IMR-90 (cell line): Measurements from ENCODE around the gene SGO1. TPM values are rescaled to one million over a fixed set of nuclear protein-coding genes. Genes with fewer than 3 reads are reported as not detected.

ENCODE experiments used
- ATAC-seq: fragments of 200-7000 bp; cut with Tn5 transposase; 2 replicates; pipeline ENCODE4 v1.9.1; 2020; ENCODE audit warnings: low read depth, mild to moderate bottlenecking, moderate library complexity
- BruUV-seq: library from RNA; stranded (reverse); fragments of 400-500 nt; replicated peaks from 2 replicates; lab custom pipeline; 2021; lab: Mats Ljungman, UMichigan
- CTCF ChIA-PET: fragments of 300-600 bp; formaldehyde crosslinking; extraction: SDS; loops from one replicate; lab custom pipeline; 2021; ENCODE audit warnings: antibody characterized with exemption; lab: Yijun Ruan, JAX
- POLR2A ChIA-PET: fragments of 300-600 bp; sonication (Branson Sonifier 250); formaldehyde crosslinking; loops from one replicate; lab custom pipeline; 2022; ENCODE audit warnings: antibody characterized with exemption; ENCODE audit not compliant: unreplicated experiment; lab: Charles Lee
- DNase-seq: peaks from one replicate; pipeline ENCODE4 v3.0.0; 2013
- H2AFZ ChIP-seq: replicated peaks from 2 replicates; pipeline ENCODE3; 2013; ENCODE audit warnings: low read length, mild to moderate bottlenecking; ENCODE audit not compliant: poor library complexity
- H2AK5ac ChIP-seq: 2 replicates; pipeline ENCODE4 v1.6.1; 2013; ENCODE audit warnings: low read depth, low read length, inconsistent platforms
- H2AK9ac ChIP-seq: replicated peaks from 2 replicates; pipeline ENCODE3; 2013; ENCODE audit warnings: mild to moderate bottlenecking, low read depth, low read length, moderate library complexity; ENCODE audit not compliant: poor library complexity
- H2BK120ac ChIP-seq: 2 replicates; pipeline ENCODE4 v1.6.1; 2013; ENCODE audit warnings: low read depth, low read length, inconsistent platforms
- H2BK15ac ChIP-seq: 3 replicates; pipeline ENCODE4 v1.6.1; 2013; ENCODE audit warnings: low read depth, low read length, inconsistent platforms
- H2BK20ac ChIP-seq: 2 replicates; pipeline ENCODE4 v1.6.1; 2013; ENCODE audit warnings: low read depth, mild to moderate bottlenecking, inconsistent platforms, low read length, moderate library complexity
- H2BK5ac ChIP-seq: 2 replicates; pipeline ENCODE4 v1.6.1; 2013; ENCODE audit warnings: mild to moderate bottlenecking, low read depth, low read length, inconsistent platforms; ENCODE audit not compliant: poor library complexity, severe bottlenecking
- H3K14ac ChIP-seq: replicated peaks from 2 replicates; pipeline ENCODE4 v1.6.1; 2013; ENCODE audit warnings: low read depth, low read length, inconsistent platforms
- H3K18ac ChIP-seq: 2 replicates; pipeline ENCODE4 v1.6.1; 2013; ENCODE audit warnings: low read depth, low read length, control low read depth
- H3K23ac ChIP-seq: 2 replicates; pipeline ENCODE4 v1.6.1; 2013; ENCODE audit warnings: low read depth, low read length, inconsistent platforms
- H3K27ac ChIP-seq: 2 replicates; pipeline ENCODE4 v1.5.1; 2013; ENCODE audit warnings: mild to moderate bottlenecking, control low read depth, low read length; ENCODE audit not compliant: insufficient read depth
- H3K27me3 ChIP-seq: 2 replicates; pipeline ENCODE4 v1.6.1; 2013; ENCODE audit warnings: low read length; ENCODE audit not compliant: control insufficient read depth, insufficient read depth
- H3K36me3 ChIP-seq: 2 replicates; pipeline ENCODE4 v1.6.1; 2013; ENCODE audit warnings: low read length, mixed read lengths; ENCODE audit not compliant: control insufficient read depth, insufficient read depth
- H3K4ac ChIP-seq: 2 replicates; pipeline ENCODE4 v1.6.1; 2013; ENCODE audit warnings: low read depth, low read length, inconsistent platforms
- H3K4me1 ChIP-seq: 2 replicates; pipeline ENCODE4 v1.6.1; 2013; ENCODE audit warnings: low read length, mixed read lengths; ENCODE audit not compliant: control insufficient read depth, insufficient read depth
- H3K4me2 ChIP-seq: 2 replicates; pipeline ENCODE4 v1.6.1; 2013; ENCODE audit warnings: low read depth, mild to moderate bottlenecking, control low read depth, low read length, moderate library complexity
- H3K4me3 ChIP-seq: 2 replicates; pipeline ENCODE4 v1.5.1; 2013; ENCODE audit warnings: low read depth, mild to moderate bottlenecking, control low read depth, low read length, moderate library complexity; ENCODE audit not compliant: insufficient read depth
- H3K56ac ChIP-seq: 2 replicates; pipeline ENCODE4 v1.6.1; 2013; ENCODE audit warnings: low read length, inconsistent platforms; ENCODE audit not compliant: insufficient read depth; ENCODE audit errors: extremely low read depth
- H3K79me1 ChIP-seq, 2 experiments: 2 replicates each; pipeline ENCODE4 v1.6.1; 2013; ENCODE audit warnings: low read length in 2 of 2, inconsistent platforms in 1 of 2, low read depth in 1 of 2
- H3K9ac ChIP-seq: 2 replicates; pipeline ENCODE4 v1.6.1; 2013; ENCODE audit warnings: low read depth, low read length, control low read depth
- H3K9me1 ChIP-seq: 2 replicates; pipeline ENCODE4 v1.6.1; 2013; ENCODE audit warnings: low read length, inconsistent platforms; ENCODE audit not compliant: insufficient read depth
- H3K9me3 ChIP-seq: 2 replicates; pipeline ENCODE4 v1.6.1; 2013; ENCODE audit warnings: low read length; ENCODE audit not compliant: control insufficient read depth, insufficient read depth
- H4K20me1 ChIP-seq: 2 replicates; pipeline ENCODE4 v1.6.1; 2013; ENCODE audit warnings: low read length, inconsistent platforms; ENCODE audit not compliant: insufficient read depth
- H4K5ac ChIP-seq: 2 replicates; pipeline ENCODE4 v1.6.1; 2013; ENCODE audit warnings: mild to moderate bottlenecking, low read depth, low read length, control low read depth
- H4K8ac ChIP-seq, 2 experiments: 2 replicates each; pipeline ENCODE4 v1.6.1; 2013; ENCODE audit warnings: low read depth in 2 of 2, low read length in 2 of 2, control low read depth in 1 of 2, inconsistent platforms in 1 of 2
- H4K91ac ChIP-seq: 2 replicates; pipeline ENCODE4 v1.6.1; 2013; ENCODE audit warnings: low read depth, low read length, inconsistent platforms; ENCODE audit not compliant: insufficient read depth
- BHLHE40 ChIP-seq: fragments of 150-350 bp; IDR thresholded peaks from 2 replicates; pipeline ENCODE4 v1.6.1; 2016; ENCODE audit warnings: mild to moderate bottlenecking, low read depth, low read length
- CEBPB ChIP-seq: IDR thresholded peaks from 2 replicates; pipeline ENCODE4 v1.6.1; 2012; ENCODE audit warnings: low read depth, low read length, improper control_type of control experiment
- CHD1 ChIP-seq: IDR thresholded peaks from 2 replicates; pipeline ENCODE4 v1.6.1; 2012; ENCODE audit warnings: low read depth, low read length, improper control_type of control experiment
- FOS ChIP-seq: fragments of 150-350 bp; IDR thresholded peaks from 2 replicates; pipeline ENCODE4 v1.6.1; 2016; ENCODE audit warnings: low read depth, low read length
- MAFK ChIP-seq: IDR thresholded peaks from 2 replicates; pipeline ENCODE4 v1.6.1; 2012; ENCODE audit warnings: low read depth, low read length, improper control_type of control experiment
- MAZ ChIP-seq: IDR thresholded peaks from 2 replicates; pipeline ENCODE4 v1.6.1; 2012; ENCODE audit warnings: low read depth, mild to moderate bottlenecking, low read length, improper control_type of control experiment, moderate library complexity, borderline replicate concordance
- MXI1 ChIP-seq: IDR thresholded peaks from 2 replicates; pipeline ENCODE4 v1.6.1; 2012; ENCODE audit warnings: low read depth, mild to moderate bottlenecking, low read length, moderate library complexity, borderline replicate concordance
- NFE2L2 ChIP-seq: fragments of 150-350 bp; IDR thresholded peaks from 2 replicates; pipeline ENCODE4 v1.6.1; 2016; ENCODE audit warnings: low read depth, mild to moderate bottlenecking, low read length
- POLR2A ChIP-seq: IDR thresholded peaks from 2 replicates; pipeline ENCODE4 v1.6.1; 2012; ENCODE audit warnings: mild to moderate bottlenecking, low read depth, low read length
- RAD21 ChIP-seq: IDR thresholded peaks from 2 replicates; pipeline ENCODE4 v1.6.1; 2012; ENCODE audit warnings: low read length, improper control_type of control experiment
- RCOR1 ChIP-seq: IDR thresholded peaks from 2 replicates; pipeline ENCODE4 v1.6.1; 2012; ENCODE audit warnings: mild to moderate bottlenecking, low read length, improper control_type of control experiment; ENCODE audit not compliant: insufficient replicate concordance
- RFX5 ChIP-seq: IDR thresholded peaks from 2 replicates; pipeline ENCODE4 v1.8.0; 2012; ENCODE audit warnings: low read depth, mild to moderate bottlenecking, low read length, moderate library complexity
- SMC3 ChIP-seq: fragments of 150-350 bp; IDR thresholded peaks from 2 replicates; pipeline ENCODE4 v1.6.1; 2016; ENCODE audit warnings: low read depth, mild to moderate bottlenecking, antibody characterized with exemption, low read length, moderate library complexity
- WGBS, 2 experiments: methylation state at CpG; one replicate each; pipeline versions ENCODE4 v1.1.5 to v1.1.7; 2013; ENCODE audit warnings: missing lambda C conversion rate in 2 of 2; ENCODE audit not compliant: insufficient read length in 1 of 2; ENCODE audit errors: extremely low coverage in 2 of 2; 5-methylcytosine and 5-hydroxymethylcytosine counted together
- dilution Hi-C: fragments of 300-500 bp; cut with HindIII; formaldehyde crosslinking; loops from one replicate; pipeline ENCODE4 v1.14.3; 2018; ENCODE audit warnings: low sequenced_read_pairs; ENCODE audit not compliant: unreplicated experiment
- in situ Hi-C: fragments of 300-500 bp; cut with MboI; formaldehyde crosslinking; loops from 3 replicates; pipeline ENCODE4 v1.14.3; 2019; ENCODE audit warnings: low sequenced_read_pairs, inconsistent platforms, mixed read lengths
- intact Hi-C: fragments of 100-400 bp; cut with micrococcal nuclease; formaldehyde crosslinking; loops from 2 replicates; pipeline ENCODE4 v1.10.0; 2022
- polyA plus RNA-seq, 3 experiments: library from polyadenylated mRNA; depleted of rRNA; stranded (reverse); fragments of >200 nt; gene quantifications; 2 replicates each; pipeline ENCODE4 v1.2.3, GENCODE V29; 2012; ENCODE audit warnings: low replicate concordance in 1 of 3
- total RNA-seq: library from RNA; depleted of rRNA; stranded (reverse); fragments of >200 nt; gene quantifications from 2 replicates; pipeline ENCODE4 v1.2.3, GENCODE V29; 2012
- TF ChIP-seq, protein P1 (sequence below): fragments of 150-350 bp; IDR thresholded peaks from 2 replicates; pipeline ENCODE4 v1.6.1; 2016; ENCODE audit warnings: low read depth, mild to moderate bottlenecking, low read length, moderate library complexity, borderline replicate concordance
- TF ChIP-seq, protein P2 (sequence below): conservative IDR thresholded peaks from 2 replicates; pipeline ENCODE4 v1.5.1; 2012; ENCODE audit warnings: mild to moderate bottlenecking, low read depth, low read length, improper control_type of control experiment
- TF ChIP-seq, protein P3 (sequence below): fragments of 150-350 bp; IDR thresholded peaks from 2 replicates; pipeline ENCODE4 v1.6.1; 2017; ENCODE audit warnings: mild to moderate bottlenecking, antibody characterized with exemption, low read length, low read depth

Gene SGO1
- total and polyA plus RNA-seq, 2 of the 4 experiments (the other 2 are of a cell fraction) = 3.2 to 5.2 TPM

DNA sequence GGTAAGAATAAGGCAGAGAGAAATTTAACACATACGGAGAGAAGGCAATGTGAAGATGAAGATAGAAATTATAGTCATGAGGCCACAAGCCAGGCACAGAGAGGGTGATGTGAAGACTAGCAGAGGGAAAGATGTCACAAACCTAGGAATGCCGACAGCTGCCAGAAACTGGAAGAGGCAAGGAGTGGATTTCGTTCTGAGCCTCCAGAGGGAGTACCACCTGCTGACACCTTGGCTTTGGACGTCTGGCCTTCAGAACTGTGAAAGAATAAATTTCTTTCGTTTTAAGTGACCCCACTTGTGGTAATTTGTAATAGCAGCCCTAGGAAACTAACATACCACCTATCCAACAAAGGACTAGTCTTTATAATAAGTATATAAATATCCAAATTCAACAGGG is 5.0 kb upstream of the SGO1 start:
- Histone ChIP-seq H3K4me2 (no peak overlapping the region), H2BK5ac (no peak overlapping the region), H4K8ac (no peak overlapping the region), H3K18ac (no peak overlapping the region), H3K4me3 (no peak overlapping the region), H3K9me1 (no peaks in the 10 kb centered on the region), H2BK15ac (no peak overlapping the region), H3K27ac (no peak overlapping the region), H2AK9ac (no peak overlapping the region), H3K23ac (no peak overlapping the region), H2AK5ac (no peak overlapping the region), H3K9me3 (no peaks in the 10 kb centered on the region), H3K56ac (no peak overlapping the region), H4K5ac (no peak overlapping the region), H4K20me1 (no peaks in the 10 kb centered on the region), H2AFZ (no peak overlapping the region), H3K79me1 (no peaks in the 10 kb centered on the region), H4K91ac (no peak overlapping the region), H3K9ac (no peak overlapping the region), H3K27me3 (no peaks in the 10 kb centered on the region), H2BK120ac (no peak overlapping the region), H3K14ac (no peak overlapping the region), H2BK20ac (no peak overlapping the region), H3K36me3 (no peaks in the 10 kb centered on the region), H3K4me1 (no peaks in the 10 kb centered on the region), H3K4ac (no peak overlapping the region)
- intact Hi-C loops (no loop called here), dilution Hi-C loops (no loop called here), in situ Hi-C loops (no loop called here)
- no TSS peak for BruUV-seq
- ChIA-PET CTCF (no interaction called here), POLR2A (no interaction called here)
- ATAC-seq (no peak), DNase-seq (no peak)
- WGBS, 2 experiments = 80% methylated on average over 2 of the region's 5 CpGs; no CpG with 5 or more reads in 1 of the 2 experiments
- TF ChIP-seq MXI1 = no peak
- TF ChIP-seq RAD21 = no peak
- TF ChIP-seq RCOR1 = no peak
- TF ChIP-seq NFE2L2 = no peak
- TF ChIP-seq SMC3 = no peak
- no peak for TF ChIP-seq FOS
- TF ChIP-seq MAZ = no peak
- TF ChIP-seq, protein P1, sequence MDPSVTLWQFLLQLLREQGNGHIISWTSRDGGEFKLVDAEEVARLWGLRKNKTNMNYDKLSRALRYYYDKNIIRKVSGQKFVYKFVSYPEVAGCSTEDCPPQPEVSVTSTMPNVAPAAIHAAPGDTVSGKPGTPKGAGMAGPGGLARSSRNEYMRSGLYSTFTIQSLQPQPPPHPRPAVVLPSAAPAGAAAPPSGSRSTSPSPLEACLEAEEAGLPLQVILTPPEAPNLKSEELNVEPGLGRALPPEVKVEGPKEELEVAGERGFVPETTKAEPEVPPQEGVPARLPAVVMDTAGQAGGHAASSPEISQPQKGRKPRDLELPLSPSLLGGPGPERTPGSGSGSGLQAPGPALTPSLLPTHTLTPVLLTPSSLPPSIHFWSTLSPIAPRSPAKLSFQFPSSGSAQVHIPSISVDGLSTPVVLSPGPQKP = no peak
- no peak for TF ChIP-seq MAFK
- no peak for TF ChIP-seq POLR2A
- TF ChIP-seq CEBPB = no peak
- TF ChIP-seq, protein P2, sequence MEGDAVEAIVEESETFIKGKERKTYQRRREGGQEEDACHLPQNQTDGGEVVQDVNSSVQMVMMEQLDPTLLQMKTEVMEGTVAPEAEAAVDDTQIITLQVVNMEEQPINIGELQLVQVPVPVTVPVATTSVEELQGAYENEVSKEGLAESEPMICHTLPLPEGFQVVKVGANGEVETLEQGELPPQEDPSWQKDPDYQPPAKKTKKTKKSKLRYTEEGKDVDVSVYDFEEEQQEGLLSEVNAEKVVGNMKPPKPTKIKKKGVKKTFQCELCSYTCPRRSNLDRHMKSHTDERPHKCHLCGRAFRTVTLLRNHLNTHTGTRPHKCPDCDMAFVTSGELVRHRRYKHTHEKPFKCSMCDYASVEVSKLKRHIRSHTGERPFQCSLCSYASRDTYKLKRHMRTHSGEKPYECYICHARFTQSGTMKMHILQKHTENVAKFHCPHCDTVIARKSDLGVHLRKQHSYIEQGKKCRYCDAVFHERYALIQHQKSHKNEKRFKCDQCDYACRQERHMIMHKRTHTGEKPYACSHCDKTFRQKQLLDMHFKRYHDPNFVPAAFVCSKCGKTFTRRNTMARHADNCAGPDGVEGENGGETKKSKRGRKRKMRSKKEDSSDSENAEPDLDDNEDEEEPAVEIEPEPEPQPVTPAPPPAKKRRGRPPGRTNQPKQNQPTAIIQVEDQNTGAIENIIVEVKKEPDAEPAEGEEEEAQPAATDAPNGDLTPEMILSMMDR = no peak
- TF ChIP-seq BHLHE40 = no peak
- no peak for TF ChIP-seq CHD1
- no peak for TF ChIP-seq RFX5
- TF ChIP-seq, protein P3, sequence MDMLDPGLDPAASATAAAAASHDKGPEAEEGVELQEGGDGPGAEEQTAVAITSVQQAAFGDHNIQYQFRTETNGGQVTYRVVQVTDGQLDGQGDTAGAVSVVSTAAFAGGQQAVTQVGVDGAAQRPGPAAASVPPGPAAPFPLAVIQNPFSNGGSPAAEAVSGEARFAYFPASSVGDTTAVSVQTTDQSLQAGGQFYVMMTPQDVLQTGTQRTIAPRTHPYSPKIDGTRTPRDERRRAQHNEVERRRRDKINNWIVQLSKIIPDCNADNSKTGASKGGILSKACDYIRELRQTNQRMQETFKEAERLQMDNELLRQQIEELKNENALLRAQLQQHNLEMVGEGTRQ = no peak
